PC-3 (cell line): ENCODE measurements around the gene RASSF4. TPM values are rescaled to one million over a fixed set of nuclear protein-coding genes. Genes with fewer than 3 reads are reported as not detected.

Experiments used
- ATAC-seq: fragments of 200-7000 bp; cut with Tn5 transposase; 2 replicates; pipeline ENCODE4 v1.9.1; 2020; ENCODE audit warnings: mild to moderate bottlenecking, moderate library complexity
- BruUV-seq: library from RNA; stranded (reverse); fragments of 400-500 nt; replicated peaks from 2 replicates; lab custom pipeline; 2021; lab: Mats Ljungman, UMichigan
- CTCF ChIA-PET: fragments of 300-600 bp; sonication (Branson Sonifier 250); formaldehyde crosslinking; loops from one replicate; lab custom pipeline; 2022; ENCODE audit warnings: antibody characterized with exemption; lab: Charles Lee
- POLR2A ChIA-PET: fragments of 300-600 bp; sonication (Branson Sonifier 250); formaldehyde crosslinking; loops from one replicate; lab custom pipeline; 2022; ENCODE audit warnings: antibody characterized with exemption; ENCODE audit not compliant: unreplicated experiment; lab: Charles Lee
- DNase-seq: peaks from one replicate; pipeline ENCODE4 v3.0.0-alpha.2; 2015
- H2AFZ ChIP-seq: fragments of 300-600 bp; sonication (generic); 2 replicates; pipeline ENCODE4 v1.6.0; 2016; ENCODE audit warnings: antibody characterized with exemption, low read length
- H3F3A ChIP-seq: fragments of 300-600 bp; sonication (generic); one replicate; pipeline ENCODE4 v1.6.0; 2017; ENCODE audit warnings: antibody characterized with exemption, low read length, control low read depth, mild to moderate bottlenecking; ENCODE audit not compliant: unreplicated experiment
- H3K27ac ChIP-seq: fragments of 300-600 bp; sonication (generic); 2 replicates; pipeline ENCODE4 v1.5.1; 2016; ENCODE audit warnings: mild to moderate bottlenecking, low read length
- H3K27me3 ChIP-seq: fragments of 300-600 bp; sonication (generic); 2 replicates; pipeline ENCODE4 v1.6.1; 2016; ENCODE audit warnings: low read length, mixed read lengths
- H3K36me3 ChIP-seq: fragments of 300-600 bp; sonication (generic); 2 replicates; pipeline ENCODE4 v1.6.1; 2016; ENCODE audit warnings: low read depth, mixed run types, low read length, mixed read lengths
- H3K4me1 ChIP-seq: fragments of 300-600 bp; sonication (generic); 2 replicates; pipeline ENCODE4 v1.5.1; 2016; ENCODE audit warnings: low read length; ENCODE audit not compliant: insufficient read depth
- H3K4me2 ChIP-seq: fragments of 300-600 bp; sonication (generic); 2 replicates; pipeline ENCODE4 v1.6.0; 2016; ENCODE audit warnings: low read length
- H3K4me3 ChIP-seq: fragments of 300-600 bp; sonication (generic); 2 replicates; pipeline ENCODE4 v1.5.1; 2016; ENCODE audit warnings: mild to moderate bottlenecking, low read length, mixed read lengths
- H3K79me2 ChIP-seq: fragments of 300-600 bp; sonication (generic); 2 replicates; pipeline ENCODE4 v1.6.1; 2017; ENCODE audit warnings: low read length, mixed read lengths
- H3K9ac ChIP-seq: fragments of 300-600 bp; sonication (generic); 2 replicates; pipeline ENCODE4 v1.6.0; 2016; ENCODE audit warnings: mild to moderate bottlenecking, low read length
- H3K9me2 ChIP-seq: fragments of 300-600 bp; sonication (generic); replicated peaks from 2 replicates; pipeline ENCODE4 v1.6.1; 2016; ENCODE audit warnings: mixed run types, low read length, mixed read lengths
- H3K9me3 ChIP-seq: fragments of 300-600 bp; sonication (generic); 2 replicates; pipeline ENCODE4 v1.6.1; 2016; ENCODE audit warnings: low read length, mixed read lengths
- H4K20me1 ChIP-seq: fragments of 300-600 bp; sonication (generic); 2 replicates; pipeline ENCODE4 v1.6.1; 2016; ENCODE audit warnings: low read length, mixed read lengths
- CTCF ChIP-seq: fragments of 300-600 bp; sonication (generic); conservative IDR thresholded peaks from 2 replicates; pipeline ENCODE4 v1.5.1; 2017; ENCODE audit warnings: antibody characterized with exemption, low read depth, mild to moderate bottlenecking, low read length
- EZH2 ChIP-seq: fragments of 300-600 bp; sonication (generic); IDR thresholded peaks from one replicate; pipeline ENCODE4 v1.6.1; 2017; ENCODE audit warnings: antibody characterized with exemption, mild to moderate bottlenecking, low read length; ENCODE audit not compliant: unreplicated experiment
- EZH2phosphoT487 ChIP-seq: fragments of 300-600 bp; sonication (generic); IDR thresholded peaks from 2 replicates; pipeline ENCODE4 v1.6.1; 2018; ENCODE audit warnings: mild to moderate bottlenecking, antibody characterized with exemption, low read length, borderline replicate concordance
- intact Hi-C: fragments of 100-400 bp; cut with micrococcal nuclease; formaldehyde crosslinking; loops from 2 replicates; pipeline ENCODE4 v1.9.0; 2023
- total RNA-seq: library from RNA; depleted of rRNA; stranded (reverse); fragments of >200 nt; gene quantifications from 2 replicates; pipeline ENCODE4 v1.2.3, GENCODE V29; 2014

RASSF4 gene
- total RNA-seq, 1 experiment from 2014 or later: 8.7 TPM

- Histone ChIP-seq H2AFZ (no peak overlapping the region), H3K4me1 (no peaks in the 10 kb centered on the region), H3F3A (no peaks in the 10 kb centered on the region), H3K36me3 (no peaks in the 10 kb centered on the region), H3K9me3 (no peaks in the 10 kb centered on the region), H3K27ac (no peak overlapping the region), H3K9ac (no peak overlapping the region), H3K79me2 (no peaks in the 10 kb centered on the region), H3K9me2 (no peaks in the 10 kb centered on the region), H4K20me1 (no peaks in the 10 kb centered on the region), H3K27me3 (peaks cover 6% of the 10 kb centered on the region; the same call in 1 of the 2 replicates), H3K4me3 (no peak overlapping the region), H3K4me2 (no peak overlapping the region)
- BruUV-seq: no TSS peak
- ATAC-seq: no peak
- TF ChIP-seq EZH2phosphoT487 (no peak), EZH2 (no peak), CTCF (no peak)
- POLR2A ChIA-PET: no interaction called here
- CTCF ChIA-PET: no interaction called here
- no peak for DNase-seq
- intact Hi-C loops: no loop called here
Measured at GRCh38 chr10:45023426-45023825, 63.8 kb downstream of the RASSF4 start.

GRCh38 chr10:45034301-45034700 is 74.7 kb downstream of the RASSF4 start:
- Histone ChIP-seq H2AFZ (no peak overlapping the region), H4K20me1 (no peaks in the 10 kb centered on the region), H3K27me3 (peaks cover 4% of the 10 kb centered on the region; the same call in 1 of the 2 replicates), H3K27ac (no peak overlapping the region), H3K4me2 (no peak overlapping the region), H3K79me2 (no peaks in the 10 kb centered on the region), H3K4me3 (no peak overlapping the region), H3K9me3 (peaks cover 18% of the 10 kb centered on the region), H3K9me2 (no peaks in the 10 kb centered on the region), H3K36me3 (no peaks in the 10 kb centered on the region), H3K4me1 (no peaks in the 10 kb centered on the region), H3K9ac (no peak overlapping the region), H3F3A (no peaks in the 10 kb centered on the region)
- ATAC-seq (no peak), DNase-seq (no peak)
- ChIA-PET POLR2A (no interaction called here), CTCF (no interaction called here)
- no TSS peak for BruUV-seq
- TF ChIP-seq CTCF: no peak
- no peak for TF ChIP-seq EZH2phosphoT487
- TF ChIP-seq EZH2: no peak
- intact Hi-C loops: no loop called here

GRCh38 chr10:45035673-45036072 is 76.1 kb downstream of the RASSF4 start:
- no peak overlapping the region for H2AFZ ChIP-seq
- BruUV-seq: no TSS peak
- H3K9me2 ChIP-seq: no peaks in the 10 kb centered on the region
- no peak for DNase-seq
- H3K27ac ChIP-seq: no peak overlapping the region
- peaks cover 4% of the 10 kb centered on the region; the same call in 1 of the 2 replicates for H3K27me3 ChIP-seq
- H3F3A ChIP-seq: no peaks in the 10 kb centered on the region
- no peaks in the 10 kb centered on the region for H3K79me2 ChIP-seq
- H3K9me3 ChIP-seq: 0 out of 2 replicates have a peak, but pooled peaks cover 8% of the 10 kb centered on the region
- H3K9ac ChIP-seq: no peak overlapping the region
- no peak overlapping the region for H3K4me3 ChIP-seq
- ChIA-PET POLR2A (no interaction called here), CTCF (no interaction called here)
- H3K36me3 ChIP-seq: no peaks in the 10 kb centered on the region
- intact Hi-C loops: no loop called here
- TF ChIP-seq CTCF (no peak), EZH2phosphoT487 (no peak), EZH2 (no peak)
- no peaks in the 10 kb centered on the region for H4K20me1 ChIP-seq
- H3K4me1 ChIP-seq: no peaks in the 10 kb centered on the region
- no peak for ATAC-seq
- no peak overlapping the region for H3K4me2 ChIP-seq
